HG03460 (cell line): ENCODE measurements around the gene SDCCAG8.
A peak's percentile ranks its signal among the peaks of the same experiment; 100 is the strongest.

Experiments used
- ATAC-seq: cut with Tn5 transposase; IDR thresholded peaks from one replicate; pipeline ENCODE4 v1.9.1; 2021; ENCODE audit not compliant: unreplicated experiment

Gene SDCCAG8

GRCh38 chr1:243280571-243281129, 24.8 kb downstream of the SDCCAG8 start:
- no peak for ATAC-seq

GRCh38 chr1:243281672-243282071, 25.8 kb downstream of the SDCCAG8 start:
- ATAC-seq: no peak

- ATAC-seq: no peak
Observed at GRCh38 chr1:243286409-243287122, 30.7 kb downstream of the SDCCAG8 start.

- ATAC-seq: no peak
Observed at GRCh38 chr1:243287123-243287460, 31.3 kb downstream of the SDCCAG8 start.

- peak; percentile 96 for ATAC-seq
Observed at GRCh38 chr1:243287652-243288051, 31.8 kb downstream of the SDCCAG8 start.

GRCh38 chr1:243288062-243288461, 32.2 kb downstream of the SDCCAG8 start:
- ATAC-seq: no peak

- ATAC-seq: no peak
Observed at GRCh38 chr1:243291292-243291691, 35.5 kb downstream of the SDCCAG8 start.

GRCh38 chr1:243292117-243292516, 36.3 kb downstream of the SDCCAG8 start:
- ATAC-seq: no peak

GRCh38 chr1:243293941-243294722, 38.3 kb downstream of the SDCCAG8 start:
- no peak for ATAC-seq

- no peak for ATAC-seq
Observed at GRCh38 chr1:243294723-243295121, 38.9 kb downstream of the SDCCAG8 start.

GRCh38 chr1:243299069-243299468, 43.2 kb downstream of the SDCCAG8 start:
- ATAC-seq: no peak

- ATAC-seq: no peak
Observed at GRCh38 chr1:243301059-243301458, 45.2 kb downstream of the SDCCAG8 start.

GRCh38 chr1:243311809-243312208, 56.0 kb downstream of the SDCCAG8 start:
- ATAC-seq: no peak

GRCh38 chr1:243312952-243313634, 57.3 kb downstream of the SDCCAG8 start:
- peak; percentile 35 for ATAC-seq

GRCh38 chr1:243313635-243314536, 58.0 kb downstream of the SDCCAG8 start:
- ATAC-seq: peak; percentile 81

GRCh38 chr1:243315455-243315854, 59.6 kb downstream of the SDCCAG8 start:
- no peak for ATAC-seq

- ATAC-seq: no peak
Observed at GRCh38 chr1:243315893-243316292, 60.1 kb downstream of the SDCCAG8 start.

GRCh38 chr1:243316366-243316989, 60.6 kb downstream of the SDCCAG8 start:
- no peak for ATAC-seq

- no peak for ATAC-seq
Observed at GRCh38 chr1:243320224-243320623, 64.4 kb downstream of the SDCCAG8 start.

- ATAC-seq: no peak
Observed at GRCh38 chr1:243322326-243322725, 66.5 kb downstream of the SDCCAG8 start.
